Gastroesophageal sphincter (tissue), 3 donors: ENCODE data around the gene ZSWIM4.

Experiments used
- CTCF ChIP-seq, 4 experiments: fragments of 200-600 bp in 2 of 4; fragments of 450-650 bp in 2 of 4; sonication (generic) in 1 of 4; IDR thresholded peaks; one replicate each; pipeline ENCODE4 v1.5.1; 2017 to 2019; ENCODE audit warnings: antibody characterized with exemption in 4 of 4, mild to moderate bottlenecking in 2 of 4, moderate library complexity in 2 of 4
- POLR2A ChIP-seq, 2 donors: fragments of 450-650 bp; IDR thresholded peaks; one replicate each; pipeline ENCODE4 v1.6.1; 2017; ENCODE audit warnings: antibody characterized with exemption in 2 of 2, mild to moderate bottlenecking in 2 of 2, moderate library complexity in 1 of 2
- POLR2AphosphoS5 ChIP-seq: sonication (generic); formaldehyde crosslinking; IDR thresholded peaks from one replicate; pipeline ENCODE4 v1.6.1; 2017; ENCODE audit warnings: antibody characterized with exemption

DNA sequence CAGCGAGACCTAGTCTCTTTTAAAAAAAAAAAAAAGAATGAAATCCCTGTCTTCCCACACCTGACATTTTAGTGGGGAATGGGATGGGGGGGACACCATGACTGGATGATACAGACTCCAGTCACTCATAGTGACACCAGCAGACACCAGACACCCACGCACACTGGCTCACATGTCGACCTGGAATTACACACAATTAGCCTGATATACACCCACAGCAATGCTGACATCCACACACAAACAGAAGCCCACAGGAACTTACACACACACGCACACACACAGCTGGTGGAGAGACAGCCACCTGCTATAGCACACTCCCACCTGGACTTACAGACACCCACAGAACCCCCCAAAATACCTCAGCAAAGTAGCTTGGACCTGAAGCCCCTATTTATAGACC, 73.4 kb downstream of the ZSWIM4 start:
- TF ChIP-seq CTCF (IDR thresholded peaks at IDR 0.05) (no peak), POLR2AphosphoS5 (no peak), POLR2A (IDR thresholded peaks at IDR 0.05) (no peak)
